H9 (cell line): ENCODE measurements around the gene ZWILCH. TPM values are rescaled to one million over a fixed set of nuclear protein-coding genes. Genes with fewer than 3 reads are reported as not detected.

Experiments
- DNase-seq: peaks from one replicate; pipeline ENCODE4 v3.0.0-alpha.2; 2017
- H2AFZ ChIP-seq: one replicate; pipeline ENCODE4 v1.6.1; 2013; ENCODE audit warnings: mild to moderate bottlenecking, low read length, control low read depth, moderate library complexity
- H2AK5ac ChIP-seq: 2 replicates; pipeline ENCODE4 v1.6.1; 2013; ENCODE audit warnings: low read length, control low read depth, mixed read lengths; ENCODE audit not compliant: insufficient read length
- H2BK120ac ChIP-seq: one replicate; pipeline ENCODE4 v1.6.1; 2013; ENCODE audit warnings: low read depth, mild to moderate bottlenecking, low read length, control low read depth, inconsistent platforms; ENCODE audit not compliant: poor library complexity, severe bottlenecking
- H2BK12ac ChIP-seq: 2 replicates; pipeline ENCODE4 v1.6.1; 2013; ENCODE audit warnings: low read length, control low read depth, mixed read lengths, low read depth; ENCODE audit not compliant: insufficient read length
- H2BK15ac ChIP-seq: 2 replicates; pipeline ENCODE4 v1.6.1; 2013; ENCODE audit warnings: low read depth, low read length, control low read depth
- H2BK20ac ChIP-seq: one replicate; pipeline ENCODE4 v1.6.1; 2013; ENCODE audit warnings: low read depth, mild to moderate bottlenecking, low read length, control low read depth, inconsistent platforms; ENCODE audit not compliant: poor library complexity, severe bottlenecking
- H2BK5ac ChIP-seq: 2 replicates; pipeline ENCODE4 v1.6.1; 2013; ENCODE audit warnings: low read length, control low read depth, mixed read lengths; ENCODE audit not compliant: insufficient read length
- H3K14ac ChIP-seq: 2 replicates; pipeline ENCODE4 v1.6.1; 2013; ENCODE audit warnings: low read length, control low read depth; ENCODE audit not compliant: insufficient read depth
- H3K18ac ChIP-seq: 2 replicates; pipeline ENCODE4 v1.6.1; 2013; ENCODE audit warnings: low read depth, mild to moderate bottlenecking, mixed read lengths, low read length, control low read depth; ENCODE audit not compliant: insufficient read length
- H3K23ac ChIP-seq: 2 replicates; pipeline ENCODE4 v1.6.1; 2013; ENCODE audit warnings: low read length, control low read depth, mixed read lengths, low read depth; ENCODE audit not compliant: insufficient read length
- H3K23me2 ChIP-seq: 2 replicates; pipeline ENCODE4 v1.6.1; 2013; ENCODE audit warnings: low read depth, mild to moderate bottlenecking, mixed read lengths, low read length, control low read depth; ENCODE audit not compliant: insufficient read length, poor library complexity, severe bottlenecking
- H3K27ac ChIP-seq: 2 replicates; pipeline ENCODE4 v1.5.1; 2013; ENCODE audit warnings: low read length, control low read depth, mixed read lengths, low read depth; ENCODE audit not compliant: insufficient read length
- H3K27me3 ChIP-seq: 2 replicates; pipeline ENCODE4 v1.6.1; 2013; ENCODE audit warnings: low read length, control low read depth, inconsistent platforms; ENCODE audit not compliant: insufficient read depth
- H3K4ac ChIP-seq: 2 replicates; pipeline ENCODE4 v1.6.1; 2013; ENCODE audit warnings: low read depth, mild to moderate bottlenecking, control low read depth, inconsistent platforms, low read length, moderate library complexity
- H3K4me1 ChIP-seq: 2 replicates; pipeline ENCODE4 v1.6.1; 2013; ENCODE audit warnings: low read length, control low read depth, inconsistent platforms; ENCODE audit not compliant: insufficient read depth
- H3K4me2 ChIP-seq: 2 replicates; pipeline ENCODE4 v1.6.1; 2013; ENCODE audit warnings: low read length, control low read depth, mixed read lengths; ENCODE audit not compliant: insufficient read length, insufficient read depth
- H3K56ac ChIP-seq: 2 replicates; pipeline ENCODE4 v1.6.1; 2013; ENCODE audit warnings: low read depth, mild to moderate bottlenecking, mixed read lengths, low read length, control low read depth; ENCODE audit not compliant: insufficient read length
- H3K79me1 ChIP-seq: 2 replicates; pipeline ENCODE4 v1.6.1; 2013; ENCODE audit warnings: low read depth, mild to moderate bottlenecking, moderate library complexity, low read length, control low read depth, inconsistent platforms; ENCODE audit not compliant: insufficient read depth, poor library complexity, severe bottlenecking
- H3K79me2 ChIP-seq: 2 replicates; pipeline ENCODE4 v1.6.1; 2013; ENCODE audit warnings: low read length, control low read depth, inconsistent platforms; ENCODE audit not compliant: insufficient read depth
- H3K9ac ChIP-seq: 2 replicates; pipeline ENCODE4 v1.6.1; 2013; ENCODE audit warnings: low read length, control low read depth, mixed read lengths; ENCODE audit not compliant: insufficient read length; ENCODE audit errors: extremely low read depth
- H3K9me3 ChIP-seq: one replicate; pipeline ENCODE4 v1.6.1; 2013; ENCODE audit warnings: low read depth, low read length, inconsistent platforms; ENCODE audit not compliant: control insufficient read depth
- H3T11ph ChIP-seq: one replicate; pipeline ENCODE4 v1.6.1; 2013; ENCODE audit warnings: mild to moderate bottlenecking, low read length, control low read depth, inconsistent platforms
- H4K20me1 ChIP-seq: one replicate; pipeline ENCODE4 v1.6.1; 2013; ENCODE audit not compliant: control insufficient read depth, insufficient read length, insufficient read depth
- H4K5ac ChIP-seq: 2 replicates; pipeline ENCODE4 v1.6.1; 2013; ENCODE audit warnings: low read depth, mild to moderate bottlenecking, mixed read lengths, low read length, control low read depth; ENCODE audit not compliant: insufficient read length
- H4K8ac ChIP-seq: replicated peaks from 2 replicates; pipeline ENCODE4 v1.6.1; 2013; ENCODE audit warnings: low read length, control low read depth, mixed read lengths, low read depth; ENCODE audit not compliant: insufficient read length
- H4K91ac ChIP-seq: 2 replicates; pipeline ENCODE4 v1.6.1; 2013; ENCODE audit warnings: low read depth, mild to moderate bottlenecking, moderate library complexity, mixed read lengths, low read length, control low read depth; ENCODE audit not compliant: insufficient read length
- H3K27ac Mint-ChIP-seq, 3 experiments: 2 replicates in 2 of 3; 3 replicates in 1 of 3; pipeline ENCODE4 v1.8.0; 2020 to 2021; ENCODE audit warnings: mixed read lengths in 3 of 3, mild to moderate bottlenecking in 1 of 3, moderate library complexity in 1 of 3
- H3K27me3 Mint-ChIP-seq: 2 replicates; pipeline ENCODE4 v1.8.0; 2021; ENCODE audit warnings: low read depth, mild to moderate bottlenecking, moderate library complexity, mixed read lengths
- H3K36me3 Mint-ChIP-seq, 3 experiments: 2 replicates in 2 of 3; 3 replicates in 1 of 3; pipeline ENCODE4 v1.8.0; 2020 to 2021; ENCODE audit warnings: low read depth in 3 of 3, mixed read lengths in 3 of 3; ENCODE audit not compliant: insufficient read depth in 1 of 3
- H3K4me1 Mint-ChIP-seq, 2 experiments: 2 replicates each; pipeline ENCODE4 v1.8.0; 2020; ENCODE audit warnings: mixed read lengths in 2 of 2
- H3K4me3 Mint-ChIP-seq, 2 experiments: 2 replicates in 1 of 2; 3 replicates in 1 of 2; pipeline ENCODE4 v1.8.0; 2020 to 2021; ENCODE audit warnings: mild to moderate bottlenecking in 2 of 2, mixed read lengths in 2 of 2, moderate library complexity in 1 of 2
- H3K9me3 Mint-ChIP-seq, 2 experiments: 2 replicates in 1 of 2; 3 replicates in 1 of 2; pipeline ENCODE4 v1.8.0; 2020; ENCODE audit warnings: mild to moderate bottlenecking in 2 of 2, mixed read lengths in 2 of 2, moderate library complexity in 1 of 2
- CTCF ChIP-seq: fragments of 200-600 bp; sonication (generic); conservative IDR thresholded peaks from 3 replicates; pipeline ENCODE4 v1.8.0; 2021; ENCODE audit warnings: antibody characterized with exemption, mild to moderate bottlenecking
- WGBS: extraction: QIAGEN DNeasy Blood & Tissue Kit; methylation state at CpG from one replicate; pipeline ENCODE4 v1.1.7; 2013; ENCODE audit warnings: missing lambda C conversion rate, low lambda C conversion rate, mixed read lengths; ENCODE audit not compliant: insufficient read length; ENCODE audit errors: extremely low coverage; 5-methylcytosine and 5-hydroxymethylcytosine counted together
- total RNA-seq: library from RNA; stranded (reverse); gene quantifications from 2 replicates; pipeline ENCODE4 v1.2.1, GENCODE V29; 2021

Gene ZWILCH
- total RNA-seq, 1 experiment from 2014 or later, result 47.2 TPM

DNA sequence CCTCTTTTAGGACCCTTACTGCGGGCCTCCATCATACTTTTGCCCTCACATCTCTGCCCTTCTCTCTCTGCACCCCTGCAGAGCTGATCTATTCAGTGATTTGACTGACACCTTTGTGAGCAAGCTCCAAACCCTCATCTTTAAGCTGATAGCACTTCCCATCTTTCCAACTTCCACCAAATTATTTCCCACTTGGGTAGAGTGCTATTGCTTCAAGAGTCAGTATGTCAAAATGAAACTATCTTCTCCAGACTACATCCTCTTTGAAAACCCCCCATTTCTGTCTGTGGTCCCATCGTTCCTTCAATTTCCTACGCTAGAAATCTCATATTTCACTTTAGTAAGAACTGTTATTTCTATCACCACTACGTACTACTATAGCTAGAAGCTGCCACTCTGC lies 19.7 kb downstream of the ZWILCH start:
- H4K20me1 ChIP-seq, result no peaks in the 10 kb centered on the region
- H3K23me2 ChIP-seq, result no peaks in the 10 kb centered on the region
- Mint-ChIP-seq H3K27me3 (no peaks in the 10 kb centered on the region), H3K4me1 (no peaks in the 10 kb centered on the region), H3K36me3 (peaks cover 13 to 66% (median 53%) of the 10 kb centered on the region in 3 experiments; a peak in 6 of 7 replicates), H3K4me3 (no peak overlapping the region), H3K9me3 (no peaks in the 10 kb centered on the region), H3K27ac (no peak overlapping the region; a peak in 1 of 7 replicates)
- H2BK15ac ChIP-seq, result no peak overlapping the region
- H3K4me1 ChIP-seq, result no peaks in the 10 kb centered on the region
- H2AFZ ChIP-seq, result no peak overlapping the region
- H4K8ac ChIP-seq, result no peak overlapping the region
- no peak overlapping the region for H2BK5ac ChIP-seq
- H3K27me3 ChIP-seq, result no peaks in the 10 kb centered on the region
- H3K56ac ChIP-seq, result no peak overlapping the region
- no peak overlapping the region for H3K23ac ChIP-seq
- no peak overlapping the region for H3T11ph ChIP-seq
- no peak for DNase-seq
- H3K79me2 ChIP-seq, result no peaks in the 10 kb centered on the region
- no peaks in the 10 kb centered on the region for H3K79me1 ChIP-seq
- no peak overlapping the region for H3K9ac ChIP-seq
- no peak overlapping the region for H2BK12ac ChIP-seq
- H2AK5ac ChIP-seq, result no peak overlapping the region
- H3K18ac ChIP-seq, result no peak overlapping the region
- no peak overlapping the region for H3K27ac ChIP-seq
- H3K9me3 ChIP-seq, result no peaks in the 10 kb centered on the region
- no peak overlapping the region for H3K4ac ChIP-seq
- no peak overlapping the region for H2BK20ac ChIP-seq
- H2BK120ac ChIP-seq, result no peak overlapping the region
- TF ChIP-seq CTCF, result no peak
- WGBS, result 100% methylated on average over 2 of the region's 4 CpGs
- H3K4me2 ChIP-seq, result no peak overlapping the region
- H4K91ac ChIP-seq, result no peak overlapping the region
- no peak overlapping the region for H3K14ac ChIP-seq
- H4K5ac ChIP-seq, result no peak overlapping the region
